ENCODE measurements around the gene AOC2.
"Not testable (repeated sequence)": the region's sequence is repeated elsewhere in the genome, so short reads cannot be mapped to it uniquely, and the experiment has no call there.

The AOC2 gene

DNA sequence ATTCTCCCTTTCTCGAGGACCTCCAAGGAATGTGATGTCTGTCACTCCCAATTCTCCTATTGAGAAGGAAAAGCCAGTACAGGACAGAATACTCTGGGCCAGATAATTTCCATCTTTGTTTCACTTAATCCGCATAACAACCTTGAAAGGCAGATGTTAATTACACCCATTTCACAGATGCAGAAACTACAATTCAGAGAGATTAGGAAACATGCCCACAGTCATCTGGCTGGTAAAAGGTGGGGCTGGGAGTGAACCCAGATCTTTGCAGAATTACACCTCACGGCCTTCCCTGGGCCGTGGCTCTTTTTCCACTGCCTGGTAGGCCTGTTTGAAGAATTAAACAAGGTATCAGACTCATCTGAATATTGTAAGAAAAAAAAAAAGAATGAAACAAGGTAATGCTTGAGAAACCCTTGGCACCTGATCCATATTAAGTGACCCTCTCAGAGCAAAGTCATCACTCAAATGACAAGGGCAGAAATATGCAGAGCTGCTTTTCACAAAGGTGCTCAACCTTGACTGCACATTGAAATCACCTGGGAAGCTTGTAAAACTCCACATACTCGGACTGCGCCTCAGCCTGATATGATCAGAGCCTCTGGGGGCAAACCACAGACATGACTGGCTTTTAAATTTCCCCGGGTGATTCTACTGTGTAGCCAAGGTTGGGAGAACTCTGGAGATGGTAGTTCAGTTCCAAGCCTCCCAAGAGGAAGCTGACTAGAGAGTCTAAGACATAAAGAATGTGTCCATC, 39.6 kb downstream of the AOC2 start:
- DNase-seq (ENCODE audit: low spot score), result no peak

DNA sequence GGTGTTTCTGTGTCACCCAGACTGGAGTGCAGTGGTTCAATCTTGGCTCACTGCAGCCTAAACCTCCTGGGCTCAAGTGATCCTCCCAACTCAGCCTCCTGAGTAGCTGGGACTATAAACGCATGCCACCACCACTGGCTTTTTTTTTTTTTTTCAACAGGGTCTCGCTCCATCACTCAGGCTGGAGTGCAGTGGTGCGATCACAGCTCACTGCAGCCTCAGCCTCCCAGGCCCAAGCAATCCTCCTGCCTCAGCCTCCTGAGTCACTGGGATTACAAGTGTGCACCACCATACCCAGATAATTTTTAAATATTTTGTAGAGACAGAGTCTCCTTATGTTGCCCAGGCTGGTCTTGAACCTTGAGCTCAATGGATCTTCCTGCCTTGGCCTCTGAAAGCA, 41.4 kb downstream of the AOC2 start:
- DNase-seq (ENCODE audit: low spot score), result not testable (repeated sequence)

DNA sequence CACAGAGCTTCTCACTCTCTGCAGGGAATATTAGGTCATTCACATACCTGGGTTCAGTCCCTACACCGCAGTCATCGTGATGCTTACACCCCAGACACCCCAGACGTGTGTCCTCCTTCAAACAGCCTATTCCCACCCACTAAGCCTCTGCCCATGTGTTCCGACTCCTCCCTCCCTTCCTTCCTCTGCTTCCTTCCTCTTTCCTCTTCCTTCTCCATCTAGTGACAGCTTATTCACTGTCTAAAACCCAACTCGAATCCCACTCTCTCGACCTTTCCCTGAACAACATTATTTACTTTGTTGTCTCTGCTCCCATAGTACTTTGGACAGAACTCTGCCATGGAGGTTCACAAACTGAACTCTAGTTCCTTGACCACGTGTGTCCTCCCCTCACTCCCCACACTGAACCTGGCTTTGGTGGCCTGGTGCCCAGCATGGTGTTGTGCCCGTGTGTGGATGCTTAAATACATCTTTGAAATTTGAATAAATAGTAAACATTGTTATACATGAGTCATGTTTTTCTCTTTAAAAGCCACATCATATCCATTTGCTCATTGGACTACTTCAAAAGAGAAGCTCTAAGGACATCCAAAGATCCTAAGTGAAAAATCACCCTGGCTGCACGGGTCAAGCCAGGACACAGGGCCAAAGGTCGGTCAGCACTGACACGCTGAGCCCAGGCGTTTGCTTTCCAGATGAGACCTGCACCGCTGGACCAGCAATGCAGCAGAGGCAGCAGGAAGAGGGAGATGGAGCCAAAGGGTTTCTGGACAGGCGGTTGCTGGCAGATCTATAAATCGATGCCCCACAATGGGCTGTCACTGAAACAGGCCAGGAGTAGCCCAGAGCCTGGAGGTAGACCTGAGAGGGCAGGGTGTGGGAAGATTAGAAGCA, 42.1 kb downstream of the AOC2 start:
- no peak for DNase-seq (ENCODE audit: low spot score)

DNA sequence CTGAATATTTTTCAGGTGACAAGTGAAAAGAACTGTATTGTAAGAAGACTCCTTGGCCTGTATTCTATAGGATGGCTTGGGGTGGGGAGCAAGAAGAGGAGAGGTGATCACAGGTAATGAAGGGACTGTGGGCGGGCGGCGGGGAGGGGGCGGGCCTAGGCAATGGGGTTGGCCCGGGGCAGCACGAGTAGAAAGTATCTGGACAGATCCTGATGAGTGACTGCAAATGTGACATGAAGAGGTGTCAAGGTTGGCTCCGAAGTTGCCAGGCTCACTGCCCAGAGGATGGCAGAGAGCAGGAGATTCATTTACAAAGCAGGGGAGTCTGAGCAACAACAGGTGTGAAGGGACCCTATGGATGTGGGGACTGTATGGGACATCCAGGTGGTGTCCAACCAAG, 45.4 kb downstream of the AOC2 start:
- DNase-seq (ENCODE audit: low spot score), result no peak

DNA sequence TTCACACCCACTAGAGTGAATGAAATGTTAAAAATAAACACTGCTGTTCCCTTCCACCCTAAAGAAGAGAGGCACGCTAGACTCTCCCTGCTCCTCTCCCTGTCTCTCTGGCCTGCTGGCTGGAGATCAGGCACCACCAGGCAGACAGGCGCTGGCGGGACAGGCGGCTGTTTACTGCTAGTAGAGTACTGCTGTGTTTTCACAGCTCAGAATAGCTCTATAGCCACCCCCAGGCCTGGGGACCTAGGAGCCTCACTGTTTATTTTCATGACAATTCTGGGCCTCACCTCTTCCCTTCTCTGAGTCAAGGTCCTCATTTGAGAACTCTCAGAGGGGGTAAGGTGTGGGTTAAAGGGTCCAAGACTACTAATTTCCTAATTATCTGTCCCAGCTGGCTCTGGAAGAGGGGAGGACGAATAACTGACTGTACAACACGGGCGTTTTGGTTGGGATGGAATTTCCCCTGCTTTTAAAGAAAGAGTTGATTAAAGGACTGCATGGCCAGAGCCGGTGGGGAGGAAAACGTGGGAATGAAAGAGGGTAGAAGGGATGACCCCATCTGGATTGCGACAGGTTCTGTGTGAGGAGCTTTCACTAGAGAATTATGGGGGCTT, 47.3 kb downstream of the AOC2 start:
- DNase-seq (ENCODE audit: low spot score), result no peak

DNA sequence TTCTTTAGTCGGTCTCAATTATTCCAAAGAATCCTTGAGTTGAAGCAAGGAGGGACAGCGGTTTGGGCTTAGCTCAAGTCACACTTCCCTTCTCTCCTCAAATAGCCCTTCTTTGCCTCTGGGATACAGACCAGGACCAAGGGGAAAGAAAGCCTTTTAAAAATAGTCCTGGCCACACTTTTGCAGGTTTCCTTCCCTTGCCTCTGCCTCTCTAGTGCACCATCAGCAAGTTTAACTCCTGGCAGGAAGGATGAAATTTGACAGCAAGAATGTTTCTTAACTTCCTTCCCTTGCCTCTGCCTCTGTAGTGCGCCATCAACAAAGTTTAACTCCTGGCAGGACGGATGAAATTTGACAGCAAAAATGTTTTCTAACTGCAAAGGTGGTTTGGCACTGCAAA, 49.0 kb downstream of the AOC2 start:
- DNase-seq (ENCODE audit: low spot score), result no peak

DNA sequence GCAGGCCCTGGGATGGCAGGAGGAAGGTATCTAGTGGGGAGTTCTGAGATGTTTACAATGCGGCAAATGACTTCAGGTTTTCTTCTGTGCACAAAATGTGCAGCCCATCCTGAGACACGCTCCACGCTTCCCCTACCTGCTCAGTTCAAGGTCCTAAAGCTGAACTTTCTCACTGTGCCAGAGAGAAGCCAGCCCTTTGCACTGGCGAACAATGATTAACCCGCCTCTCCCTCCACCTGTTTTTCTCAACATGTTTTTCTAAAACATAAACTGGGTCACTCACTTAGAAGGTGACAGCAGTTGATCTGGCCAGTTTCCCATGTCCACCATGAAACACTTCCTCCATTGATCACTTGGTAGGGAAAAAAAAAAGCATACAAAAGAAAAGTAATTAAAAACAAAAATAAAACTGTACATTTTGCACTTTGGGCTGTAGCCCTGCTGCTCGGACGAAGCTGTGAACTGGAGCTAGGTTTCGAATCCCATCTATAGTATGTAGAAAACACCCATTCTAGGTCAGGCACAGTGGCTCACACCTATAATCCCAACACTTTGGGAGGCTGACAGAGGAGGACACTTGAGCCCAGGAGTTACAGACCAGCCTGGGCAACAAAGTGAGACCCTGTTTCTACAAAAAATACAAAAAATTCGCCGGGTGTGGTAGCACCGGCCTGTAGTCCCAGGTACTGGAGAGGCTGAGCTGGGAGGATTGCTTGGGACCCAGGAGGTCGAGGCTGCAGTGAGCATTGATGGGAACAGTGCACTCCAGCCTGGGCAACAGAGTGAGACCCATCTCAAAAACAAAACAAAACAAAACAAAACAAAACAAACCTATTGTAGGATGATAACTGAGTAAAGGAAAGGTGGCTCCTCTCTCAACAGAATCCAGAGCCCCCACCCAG, 50.2 kb downstream of the AOC2 start:
- no peak for DNase-seq (ENCODE audit: low spot score)

DNA sequence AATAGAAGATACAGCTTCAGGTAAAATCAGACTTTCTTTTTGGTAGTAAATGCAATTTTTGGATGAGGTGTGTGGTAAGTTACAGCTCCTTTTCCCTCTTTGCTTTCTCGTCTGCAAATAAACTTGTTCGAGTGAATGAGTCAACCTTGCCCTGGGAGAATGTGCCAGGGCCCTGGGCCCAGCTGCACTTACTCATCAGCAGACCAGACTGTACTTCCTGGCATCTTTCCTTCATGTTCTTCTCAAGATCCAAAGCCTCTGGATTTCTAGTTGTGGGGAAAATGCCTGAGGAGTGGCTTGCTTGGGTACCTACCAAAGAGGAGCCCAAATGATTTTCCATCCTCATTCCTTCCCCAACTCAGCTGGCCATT, 50.8 kb downstream of the AOC2 start:
- DNase-seq (ENCODE audit: low spot score), result peak; percentile 83

DNA sequence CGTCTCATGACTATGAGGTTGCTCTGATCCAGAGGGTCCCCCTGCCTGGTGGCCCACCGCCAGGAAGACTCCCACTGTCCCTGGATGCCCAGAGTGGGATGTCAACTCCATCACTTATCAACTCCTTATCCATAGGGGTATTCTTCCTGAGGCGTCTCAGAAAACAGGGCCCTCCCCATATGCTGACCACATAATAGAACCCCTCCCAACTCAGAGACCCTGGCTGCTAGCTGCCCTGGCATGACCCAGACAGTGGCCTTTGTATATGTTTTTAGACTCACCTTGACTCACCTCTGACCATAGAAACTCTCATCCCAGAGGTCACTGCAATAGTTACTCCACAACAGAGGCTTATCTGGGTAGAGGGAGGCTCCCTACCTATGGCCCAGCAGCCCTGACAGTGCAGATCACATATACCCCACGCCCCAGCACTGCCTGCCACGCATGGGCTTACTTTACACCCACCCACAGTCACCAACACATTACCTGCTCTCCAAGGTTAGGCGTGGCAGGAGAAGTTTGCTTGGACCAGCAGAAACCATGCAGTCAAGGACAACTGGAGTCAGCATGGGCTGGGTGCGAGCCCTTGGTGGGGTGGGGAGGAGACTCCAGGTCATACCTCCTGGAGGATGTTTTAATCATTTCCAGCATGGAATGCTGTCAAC, 53.9 kb downstream of the AOC2 start:
- no peak for DNase-seq (ENCODE audit: low spot score)

DNA sequence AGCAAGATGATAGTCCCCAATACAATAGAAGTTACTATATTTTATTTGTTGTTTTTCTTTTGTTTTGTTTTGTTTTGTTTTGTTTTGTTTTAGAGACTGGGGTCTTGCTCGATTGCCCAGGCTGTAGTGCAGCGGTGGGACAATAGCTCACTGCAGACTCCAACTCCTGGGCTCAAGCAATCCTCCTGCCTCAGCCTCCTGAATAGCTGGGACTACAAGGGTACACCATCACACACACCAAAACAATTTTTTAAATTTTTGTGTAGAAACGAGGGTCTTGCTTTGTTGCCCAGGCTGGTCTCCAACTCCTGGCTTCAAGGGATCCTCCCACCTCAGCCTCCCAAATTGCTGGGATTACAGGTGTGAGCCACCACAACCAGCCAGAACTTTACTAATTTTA, 55.6 kb downstream of the AOC2 start:
- not testable (repeated sequence) for DNase-seq (ENCODE audit: low spot score)
